CD4-positive, alpha-beta T cell (primary cell): ENCODE measurements around the gene PPARG. TPM values are rescaled to one million over a fixed set of nuclear protein-coding genes. Genes with fewer than 3 reads are reported as not detected.
A peak's percentile ranks its signal among the peaks of the same experiment; 100 is the strongest.

ENCODE experiments used
- ATAC-seq: fragments of 200-7000 bp; cut with Tn5 transposase; one replicate; pipeline ENCODE4 v1.10.0; 2022; ENCODE audit warnings: mild to moderate bottlenecking; ENCODE audit not compliant: poor library complexity
- CTCF ChIA-PET: fragments of 350-600 bp; sonication (Branson Sonifier 250); formaldehyde crosslinking; loops from one replicate; lab custom pipeline; 2021; ENCODE audit warnings: antibody characterized with exemption, inconsistent platforms; lab: Charles Lee
- POLR2A ChIA-PET: fragments of 350-600 bp; sonication (Branson Sonifier 250); formaldehyde crosslinking; loops from one replicate; lab custom pipeline; 2021; ENCODE audit warnings: antibody characterized with exemption, inconsistent platforms; lab: Charles Lee
- DNase-seq, 14 experiments: peaks; one replicate each; pipeline ENCODE4 v3.0.0-alpha.2; 2013 to 2020; ENCODE audit warnings: mixed read lengths in 2 of 14
- H3K27ac ChIP-seq, 2 donors: one replicate each; pipeline versions ENCODE4 v1.5.1 to v1.7.0; 2013; ENCODE audit warnings: low read length in 2 of 2, low read depth in 1 of 2, mild to moderate bottlenecking in 1 of 2
- H3K27me3 ChIP-seq, 2 experiments: 1 replicate in 1 of 2; 2 replicates in 1 of 2; pipeline versions ENCODE4 v1.6.1 to v1.7.0; 2013; ENCODE audit warnings: low read length in 2 of 2, control low read depth in 1 of 2, mild to moderate bottlenecking in 1 of 2, moderate library complexity in 1 of 2; ENCODE audit not compliant: insufficient read depth in 2 of 2, control insufficient read depth in 1 of 2
- H3K36me3 ChIP-seq: one replicate; pipeline ENCODE4 v1.6.1; 2013; ENCODE audit warnings: low read length, control low read depth; ENCODE audit not compliant: insufficient read depth
- H3K4me1 ChIP-seq: one replicate; pipeline ENCODE4 v1.6.1; 2013; ENCODE audit warnings: low read length, control low read depth; ENCODE audit not compliant: insufficient read depth
- H3K4me3 ChIP-seq: one replicate; pipeline ENCODE4 v1.5.1; 2013; ENCODE audit warnings: mild to moderate bottlenecking, low read length, moderate library complexity
- H3K9me3 ChIP-seq, 2 experiments: 1 replicate in 1 of 2; 2 replicates in 1 of 2; pipeline versions ENCODE4 v1.6.1 to v1.7.0; 2013; ENCODE audit warnings: low read length in 2 of 2, mild to moderate bottlenecking in 2 of 2, control low read depth in 1 of 2, moderate library complexity in 1 of 2; ENCODE audit not compliant: control insufficient read depth in 1 of 2, insufficient read depth in 1 of 2
- H3K27ac Mint-ChIP-seq: one replicate; pipeline ENCODE4 v1.8.0; 2020; ENCODE audit warnings: mixed read lengths
- H3K27me3 Mint-ChIP-seq: one replicate; pipeline ENCODE4 v1.8.0; 2021; ENCODE audit warnings: mixed read lengths
- H3K36me3 Mint-ChIP-seq: one replicate; pipeline ENCODE4 v1.8.0; 2021; ENCODE audit warnings: low read depth, mixed read lengths
- H3K4me1 Mint-ChIP-seq: one replicate; pipeline ENCODE4 v1.8.0; 2021; ENCODE audit warnings: low read depth, mixed read lengths
- H3K4me3 Mint-ChIP-seq: one replicate; pipeline ENCODE4 v1.8.0; 2020; ENCODE audit warnings: mild to moderate bottlenecking, mixed read lengths
- H3K9me3 Mint-ChIP-seq: one replicate; pipeline ENCODE4 v1.8.0; 2020; ENCODE audit warnings: mixed read lengths
- intact Hi-C, 2 experiments: fragments of 100-400 bp; cut with DNase I in 1 of 2; cut with micrococcal nuclease in 1 of 2; formaldehyde crosslinking; loops; one replicate each; pipeline versions ENCODE4 v1.15.1 to v1.9.0; 2023 to 2025; cut with DNase I, micrococcal nuclease
- total RNA-seq, 174 experiments: library from RNA in 2 of 174; stranded (reverse) in 2 of 174; gene quantifications; one replicate each; pipeline ENCODE4 v1.2.3 and lab custom pipeline; 2021 to 2026
- TF ChIP-seq, protein P1 (sequence below): fragments of 200-600 bp; IDR thresholded peaks from one replicate; pipeline ENCODE4 v1.8.0; 2022; ENCODE audit warnings: antibody characterized with exemption, mild to moderate bottlenecking

The PPARG gene
- total RNA-seq, 2 experiments from 2014 or later: 0.27 to 0.75 TPM

DNA sequence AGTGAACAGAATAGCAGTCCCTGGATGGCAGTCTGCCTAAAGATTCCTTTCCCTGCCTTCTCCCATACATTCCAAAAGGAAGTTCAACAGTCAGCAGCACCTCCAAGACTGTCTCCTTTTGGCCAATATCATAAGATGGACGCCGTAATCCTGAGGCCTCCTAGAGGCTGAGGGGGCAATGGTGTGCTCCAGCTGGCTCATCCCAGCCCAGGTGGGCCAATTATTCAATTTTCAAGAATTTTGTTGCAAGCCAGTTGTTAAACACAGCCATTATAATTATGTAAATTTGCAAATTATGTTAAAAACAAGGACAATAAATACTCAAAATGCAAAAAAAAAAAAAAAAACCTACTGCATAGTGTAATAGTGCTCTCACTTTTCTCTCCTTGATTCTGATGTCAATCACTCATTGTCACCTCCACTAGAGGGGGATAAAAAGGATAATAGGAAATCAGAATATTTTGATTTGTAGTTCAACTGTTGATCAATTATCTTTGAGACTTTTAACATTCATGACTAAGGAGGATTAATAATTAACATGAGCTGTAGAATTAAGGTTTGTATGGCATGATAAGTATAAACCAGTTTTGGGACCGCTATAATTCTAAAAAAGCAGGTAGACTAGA, 40.1 kb downstream of the PPARG start:
- peaks cover 11% of the 10 kb centered on the region for H3K27me3 Mint-ChIP-seq
- Histone ChIP-seq H3K4me3 (no peak overlapping the region), H3K27me3 (no peaks in the 10 kb centered on the region), H3K4me1 (no peaks in the 10 kb centered on the region), H3K36me3 (no peaks in the 10 kb centered on the region), H3K27ac (no peak overlapping the region), H3K9me3 (no peaks in the 10 kb centered on the region)
- no peak overlapping the region for H3K4me3 Mint-ChIP-seq
- DNase-seq (no peak), ATAC-seq (no peak)
- ChIA-PET CTCF (no interaction called here), POLR2A (no interaction called here)
- H3K4me1 Mint-ChIP-seq: no peaks in the 10 kb centered on the region
- H3K36me3 Mint-ChIP-seq: no peaks in the 10 kb centered on the region
- TF ChIP-seq, protein P1, sequence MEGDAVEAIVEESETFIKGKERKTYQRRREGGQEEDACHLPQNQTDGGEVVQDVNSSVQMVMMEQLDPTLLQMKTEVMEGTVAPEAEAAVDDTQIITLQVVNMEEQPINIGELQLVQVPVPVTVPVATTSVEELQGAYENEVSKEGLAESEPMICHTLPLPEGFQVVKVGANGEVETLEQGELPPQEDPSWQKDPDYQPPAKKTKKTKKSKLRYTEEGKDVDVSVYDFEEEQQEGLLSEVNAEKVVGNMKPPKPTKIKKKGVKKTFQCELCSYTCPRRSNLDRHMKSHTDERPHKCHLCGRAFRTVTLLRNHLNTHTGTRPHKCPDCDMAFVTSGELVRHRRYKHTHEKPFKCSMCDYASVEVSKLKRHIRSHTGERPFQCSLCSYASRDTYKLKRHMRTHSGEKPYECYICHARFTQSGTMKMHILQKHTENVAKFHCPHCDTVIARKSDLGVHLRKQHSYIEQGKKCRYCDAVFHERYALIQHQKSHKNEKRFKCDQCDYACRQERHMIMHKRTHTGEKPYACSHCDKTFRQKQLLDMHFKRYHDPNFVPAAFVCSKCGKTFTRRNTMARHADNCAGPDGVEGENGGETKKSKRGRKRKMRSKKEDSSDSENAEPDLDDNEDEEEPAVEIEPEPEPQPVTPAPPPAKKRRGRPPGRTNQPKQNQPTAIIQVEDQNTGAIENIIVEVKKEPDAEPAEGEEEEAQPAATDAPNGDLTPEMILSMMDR: no peak
- no peaks in the 10 kb centered on the region for H3K9me3 Mint-ChIP-seq
- no peak overlapping the region for H3K27ac Mint-ChIP-seq
- intact Hi-C loops: no loop called here

DNA sequence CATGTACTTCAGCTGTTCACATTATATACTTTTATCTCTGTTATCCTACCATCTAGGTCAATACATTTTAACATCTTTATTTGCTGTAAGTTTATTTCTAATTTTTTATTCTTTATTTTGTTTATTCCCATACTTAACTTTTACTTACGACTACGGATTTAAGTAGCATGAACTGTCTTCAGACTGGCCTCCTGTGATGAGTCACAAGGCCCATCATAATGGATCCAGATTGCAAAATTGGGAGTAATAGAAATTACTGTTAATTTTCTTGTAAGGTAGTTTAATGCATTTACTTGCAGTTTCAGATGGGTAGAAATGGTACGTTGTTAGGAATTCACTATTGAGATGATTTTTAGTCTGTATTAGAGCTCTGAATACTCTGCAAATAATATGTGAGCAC, 45.9 kb downstream of the PPARG start:
- H3K36me3 Mint-ChIP-seq: no peaks in the 10 kb centered on the region
- H3K27ac Mint-ChIP-seq: no peak overlapping the region
- intact Hi-C loops: no loop called here
- no peaks in the 10 kb centered on the region for H3K27me3 Mint-ChIP-seq
- Histone ChIP-seq H3K4me3 (no peak overlapping the region), H3K9me3 (no peaks in the 10 kb centered on the region), H3K36me3 (no peaks in the 10 kb centered on the region), H3K27ac (no peak overlapping the region), H3K4me1 (no peaks in the 10 kb centered on the region), H3K27me3 (no peaks in the 10 kb centered on the region)
- CTCF ChIA-PET: no interaction called here
- TF ChIP-seq, protein P1: no peak
- no peaks in the 10 kb centered on the region for H3K9me3 Mint-ChIP-seq
- POLR2A ChIA-PET: no interaction called here
- DNase-seq: no peak
- H3K4me3 Mint-ChIP-seq: no peak overlapping the region
- peaks cover 19% of the 10 kb centered on the region for H3K4me1 Mint-ChIP-seq
- ATAC-seq: no peak

DNA sequence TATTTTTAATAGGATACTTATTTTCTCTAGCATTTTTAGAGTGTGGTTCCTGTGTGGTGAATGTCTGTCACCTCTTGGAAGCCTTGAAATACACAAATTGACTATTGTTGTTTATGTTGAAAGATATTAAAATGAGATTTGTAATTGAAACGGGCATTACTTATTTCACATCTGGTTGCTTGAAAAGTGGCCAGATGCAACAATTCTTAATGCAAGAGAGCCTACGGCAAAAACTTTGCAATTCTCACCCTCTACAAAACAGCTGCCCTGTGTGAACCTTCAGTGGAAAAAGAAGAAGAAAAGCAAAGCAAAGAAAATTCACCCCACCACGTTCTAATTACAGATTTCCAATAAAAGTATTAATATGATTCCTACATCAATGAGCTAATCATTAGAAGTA, 46.6 kb downstream of the PPARG start:
- Mint-ChIP-seq H3K27ac (peak overlapping the region; percentile 37), H3K4me1 (peaks cover 19% of the 10 kb centered on the region), H3K9me3 (no peaks in the 10 kb centered on the region), H3K4me3 (no peak overlapping the region), H3K36me3 (no peaks in the 10 kb centered on the region), H3K27me3 (no peaks in the 10 kb centered on the region)
- Histone ChIP-seq H3K4me3 (no peak overlapping the region), H3K36me3 (no peaks in the 10 kb centered on the region), H3K27me3 (no peaks in the 10 kb centered on the region), H3K9me3 (no peaks in the 10 kb centered on the region), H3K4me1 (no peaks in the 10 kb centered on the region), H3K27ac (no peak overlapping the region)
- intact Hi-C loops: no loop called here
- no peak for ATAC-seq
- TF ChIP-seq, protein P1: no peak
- ChIA-PET CTCF (no interaction called here), POLR2A (no interaction called here)
- DNase-seq: no peak
